Activated naive CD8-positive, alpha-beta T cell treated with anti-CD3 and anti-CD28 coated beads for 36 hours (primary cell): ENCODE measurements around the gene LRRFIP1. TPM values are rescaled to one million over a fixed set of nuclear protein-coding genes. Genes with fewer than 3 reads are reported as not detected.
A peak's percentile ranks its signal among the peaks of the same experiment; 100 is the strongest.

Source experiments
- DNase-seq: peaks from one replicate; pipeline ENCODE4 v3.0.0; 2021
- H3K27ac Mint-ChIP-seq: one replicate; pipeline ENCODE4 v1.8.0; 2022; ENCODE audit warnings: mild to moderate bottlenecking, moderate library complexity, mixed read lengths
- H3K27me3 Mint-ChIP-seq: one replicate; pipeline ENCODE4 v1.8.0; 2022; ENCODE audit warnings: mild to moderate bottlenecking, mixed read lengths
- H3K36me3 Mint-ChIP-seq: one replicate; pipeline ENCODE4 v1.8.0; 2021; ENCODE audit warnings: mild to moderate bottlenecking, mixed read lengths
- H3K4me1 Mint-ChIP-seq: one replicate; pipeline ENCODE4 v1.8.0; 2021; ENCODE audit warnings: mixed read lengths
- H3K4me3 Mint-ChIP-seq: one replicate; pipeline ENCODE4 v1.8.0; 2022; ENCODE audit warnings: mild to moderate bottlenecking, moderate library complexity, mixed read lengths
- H3K9me3 Mint-ChIP-seq: one replicate; pipeline ENCODE4 v1.8.0; 2022; ENCODE audit warnings: mixed read lengths
- total RNA-seq, 2 experiments: library from RNA; stranded (reverse); gene quantifications; one replicate each; pipeline ENCODE4 v1.2.3, GENCODE V29; 2021

The LRRFIP1 gene
- total RNA-seq, 2 experiments from 2014 or later: 162 to 164 TPM

DNA sequence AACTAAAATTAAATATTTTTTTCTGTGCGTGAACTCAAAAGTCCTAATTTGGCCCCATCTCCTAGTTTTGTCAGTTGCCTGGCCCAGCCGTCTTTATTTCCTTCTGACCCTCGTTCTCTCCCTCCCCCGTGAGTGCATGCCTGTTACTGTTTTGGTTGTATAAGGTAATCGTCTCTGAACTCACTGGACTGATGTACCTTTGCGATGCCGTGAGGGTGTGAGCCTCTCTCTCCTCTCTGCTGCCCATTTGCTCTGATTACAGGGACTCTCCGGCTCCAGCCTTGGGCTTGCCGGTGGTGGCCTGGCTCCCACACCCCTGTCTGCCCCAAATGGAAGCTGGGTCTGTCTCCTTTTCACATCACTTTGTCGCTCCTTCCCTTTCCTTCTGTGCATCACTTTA lies 104.7 kb downstream of the LRRFIP1 start:
- peaks cover 34% of the 10 kb centered on the region for H3K4me1 Mint-ChIP-seq
- DNase-seq: no peak
- peak overlapping the region; percentile 32 for H3K27ac Mint-ChIP-seq
- H3K9me3 Mint-ChIP-seq: no peaks in the 10 kb centered on the region
- H3K36me3 Mint-ChIP-seq: peaks cover 10% of the 10 kb centered on the region
- H3K4me3 Mint-ChIP-seq: no peak overlapping the region
- H3K27me3 Mint-ChIP-seq: no peaks in the 10 kb centered on the region

DNA sequence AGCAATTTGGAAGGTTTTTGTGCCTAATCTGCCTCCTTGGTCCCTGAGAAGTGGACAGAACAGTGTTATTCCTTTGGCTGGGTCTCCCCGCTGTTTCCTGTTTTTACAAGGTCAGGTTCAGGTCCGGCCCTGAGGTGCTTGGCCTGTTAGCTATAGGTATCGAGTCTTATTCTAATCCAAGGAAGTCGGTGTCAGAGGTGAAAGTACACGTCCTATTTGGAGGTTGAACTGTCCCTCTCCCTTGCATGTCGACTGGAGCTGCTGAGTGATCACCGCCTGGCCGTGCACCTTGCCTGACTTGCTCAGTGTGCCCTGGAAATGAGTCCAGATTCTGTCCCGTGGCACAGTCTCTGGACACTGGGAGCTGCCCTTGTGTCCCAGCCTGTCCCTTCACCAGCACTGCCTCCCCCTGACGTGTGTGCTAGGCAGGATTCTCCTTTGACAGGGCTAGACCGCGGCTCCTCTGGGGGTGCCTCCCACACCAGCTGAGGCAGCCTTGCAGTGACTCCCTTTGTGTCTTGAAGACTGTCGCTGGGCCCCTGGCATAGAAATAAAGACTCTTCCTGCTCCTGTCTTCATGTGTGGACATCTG lies 105.5 kb downstream of the LRRFIP1 start:
- no peak overlapping the region for H3K4me3 Mint-ChIP-seq
- H3K36me3 Mint-ChIP-seq: peaks cover 10% of the 10 kb centered on the region
- peaks cover 34% of the 10 kb centered on the region for H3K4me1 Mint-ChIP-seq
- no peak for DNase-seq
- H3K9me3 Mint-ChIP-seq: no peaks in the 10 kb centered on the region
- H3K27ac Mint-ChIP-seq: peak overlapping the region; percentile 16
- no peaks in the 10 kb centered on the region for H3K27me3 Mint-ChIP-seq

DNA sequence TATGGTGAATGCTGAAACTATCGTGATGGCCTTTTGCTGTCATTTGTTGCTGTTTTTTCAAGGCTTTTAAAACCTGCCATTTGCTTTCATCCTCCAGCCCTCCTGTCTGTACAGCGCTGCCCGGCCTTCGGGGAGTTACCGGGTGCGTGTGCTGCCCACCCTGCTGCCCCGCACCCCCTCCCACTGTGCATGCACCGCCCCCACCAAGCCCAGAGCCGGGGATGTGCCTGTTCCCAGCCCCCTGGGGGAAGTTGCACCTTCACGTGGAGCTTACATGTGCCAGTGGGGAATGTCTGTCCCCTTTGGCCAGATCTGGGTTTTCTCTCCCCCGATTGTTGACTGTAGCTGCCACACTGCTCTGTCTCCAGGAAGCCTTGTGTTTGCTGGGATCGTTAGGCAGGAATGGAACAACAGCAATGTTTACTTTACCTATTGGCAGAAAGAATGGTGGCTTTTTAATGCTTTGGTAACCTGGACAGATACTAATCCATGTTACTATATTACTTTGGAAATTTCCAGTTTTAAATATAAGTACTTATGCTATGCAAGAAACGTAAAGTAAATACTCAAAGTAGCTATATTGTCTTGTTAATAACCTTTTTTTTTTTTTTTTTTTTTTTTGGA lies 106.4 kb downstream of the LRRFIP1 start:
- Mint-ChIP-seq H3K27ac (no peak overlapping the region), H3K27me3 (no peaks in the 10 kb centered on the region), H3K9me3 (no peaks in the 10 kb centered on the region), H3K36me3 (peaks cover 10% of the 10 kb centered on the region), H3K4me3 (no peak overlapping the region), H3K4me1 (peaks cover 37% of the 10 kb centered on the region)
- DNase-seq: no peak

DNA sequence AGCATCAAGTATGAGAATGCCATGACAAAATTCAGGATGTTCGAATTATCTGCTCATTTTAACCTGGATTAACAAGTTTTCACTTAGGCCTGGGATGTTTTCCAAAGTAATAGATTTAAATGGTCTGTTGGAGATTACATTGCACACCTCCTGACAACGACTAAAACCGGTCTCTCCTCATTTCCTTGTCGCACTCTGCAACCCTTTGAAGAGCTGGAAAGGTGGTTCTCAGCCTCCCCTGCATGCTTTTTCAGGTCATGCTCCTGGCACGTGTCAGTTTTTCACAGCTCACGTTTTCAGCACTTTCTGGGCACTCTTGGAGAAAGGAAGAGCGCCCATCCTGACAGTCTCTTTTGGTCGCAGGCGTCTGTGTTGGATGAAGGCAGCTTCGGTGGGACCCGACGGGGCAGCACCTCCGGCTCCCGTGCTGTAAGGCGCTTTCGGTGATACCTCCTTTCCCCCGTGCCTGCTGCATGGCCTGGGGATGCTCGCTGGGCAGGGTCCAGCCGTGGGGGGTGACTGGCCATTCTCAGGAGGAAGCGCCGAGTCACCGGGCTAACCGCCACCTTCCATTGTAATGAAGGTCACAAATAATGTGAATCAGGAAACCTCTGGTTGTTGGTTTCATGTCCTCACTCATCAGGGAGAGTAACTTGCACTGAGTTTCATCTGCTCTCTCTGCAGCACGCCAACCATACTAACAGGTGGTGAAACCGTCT lies 107.7 kb downstream of the LRRFIP1 start:
- Mint-ChIP-seq H3K9me3 (no peaks in the 10 kb centered on the region), H3K27me3 (no peaks in the 10 kb centered on the region), H3K4me3 (no peak overlapping the region), H3K27ac (no peak overlapping the region), H3K36me3 (peaks cover 10% of the 10 kb centered on the region), H3K4me1 (peaks cover 36% of the 10 kb centered on the region)
- no peak for DNase-seq

DNA sequence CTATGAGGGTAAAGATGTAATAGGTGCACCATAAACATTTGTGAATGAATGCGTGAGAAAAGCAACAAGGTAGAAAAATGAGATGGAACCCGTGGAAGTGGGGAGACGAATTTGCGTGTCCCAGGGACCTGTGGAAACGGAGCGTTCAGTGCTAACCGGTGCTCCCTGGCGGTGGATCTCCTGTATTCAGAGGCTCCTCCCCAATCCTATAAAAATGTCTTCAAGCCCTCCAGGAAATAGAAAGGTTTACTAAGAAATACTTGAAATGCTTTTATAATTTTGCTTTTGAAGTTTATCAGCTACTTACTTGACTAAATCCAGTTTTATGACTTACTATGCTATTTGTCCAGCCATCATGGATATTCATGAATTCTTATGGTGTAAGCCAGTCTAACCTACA lies 108.4 kb downstream of the LRRFIP1 start:
- Mint-ChIP-seq H3K27ac (no peak overlapping the region), H3K27me3 (no peaks in the 10 kb centered on the region), H3K36me3 (peaks cover 10% of the 10 kb centered on the region), H3K9me3 (no peaks in the 10 kb centered on the region), H3K4me1 (peaks cover 36% of the 10 kb centered on the region), H3K4me3 (no peak overlapping the region)
- DNase-seq: no peak

DNA sequence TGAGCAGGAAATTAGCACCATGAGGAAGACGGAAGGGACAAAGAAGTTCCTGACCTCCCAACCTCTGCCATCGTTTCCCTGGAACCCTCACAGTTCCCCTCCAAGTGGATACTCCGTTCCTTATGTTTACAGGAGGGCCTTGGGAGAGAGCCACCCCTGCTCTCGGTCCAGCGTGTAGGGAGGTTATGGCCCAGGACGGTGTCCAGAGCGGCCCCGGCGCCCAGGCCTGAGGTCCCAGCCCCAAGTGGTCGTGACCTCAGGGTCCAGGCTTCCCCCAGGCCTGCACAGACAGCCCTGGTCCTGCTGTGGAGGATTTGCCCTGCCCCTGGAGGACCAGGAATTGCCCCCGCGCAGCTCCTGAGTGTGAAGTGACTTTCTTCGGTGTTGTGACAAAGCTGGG lies 109.4 kb downstream of the LRRFIP1 start:
- Mint-ChIP-seq H3K27me3 (no peaks in the 10 kb centered on the region), H3K4me3 (no peak overlapping the region), H3K9me3 (no peaks in the 10 kb centered on the region), H3K36me3 (peaks cover 6% of the 10 kb centered on the region), H3K27ac (no peak overlapping the region), H3K4me1 (peaks cover 32% of the 10 kb centered on the region)
- DNase-seq: no peak

DNA sequence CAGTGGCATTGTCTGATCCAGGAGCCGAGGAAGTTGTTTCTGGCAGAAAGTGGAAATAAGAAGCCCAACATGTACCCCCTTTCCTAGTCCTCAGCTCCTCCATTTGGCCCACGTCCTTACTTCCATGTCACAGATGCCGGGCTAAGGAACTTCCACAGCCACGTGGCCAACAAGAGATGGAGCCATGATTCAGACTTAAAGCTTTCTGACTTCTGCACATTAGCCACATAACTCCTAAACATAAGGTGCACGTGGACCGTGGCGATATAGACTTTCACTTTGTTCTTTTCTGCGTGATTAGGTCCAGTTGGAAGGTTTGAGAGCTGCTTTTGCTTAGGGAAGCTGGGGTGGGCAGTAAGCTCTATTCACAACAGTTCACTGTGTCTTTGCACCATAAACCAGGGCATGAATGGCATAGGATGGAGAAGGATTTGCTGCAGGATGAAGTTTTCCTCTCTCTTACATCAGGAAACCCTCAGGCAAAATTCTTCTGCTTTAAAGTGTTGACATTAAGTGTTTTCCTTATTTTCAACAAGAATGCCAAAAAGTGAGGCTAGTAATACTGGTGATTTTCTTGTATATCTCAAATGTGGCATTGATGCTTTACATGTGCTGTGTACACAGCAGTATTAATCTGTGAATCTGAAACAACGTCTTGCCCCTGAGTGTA lies 109.9 kb downstream of the LRRFIP1 start:
- Mint-ChIP-seq H3K4me3 (no peak overlapping the region), H3K36me3 (peaks cover 6% of the 10 kb centered on the region), H3K9me3 (no peaks in the 10 kb centered on the region), H3K27ac (no peak overlapping the region), H3K27me3 (no peaks in the 10 kb centered on the region), H3K4me1 (peaks cover 32% of the 10 kb centered on the region)
- no peak for DNase-seq

DNA sequence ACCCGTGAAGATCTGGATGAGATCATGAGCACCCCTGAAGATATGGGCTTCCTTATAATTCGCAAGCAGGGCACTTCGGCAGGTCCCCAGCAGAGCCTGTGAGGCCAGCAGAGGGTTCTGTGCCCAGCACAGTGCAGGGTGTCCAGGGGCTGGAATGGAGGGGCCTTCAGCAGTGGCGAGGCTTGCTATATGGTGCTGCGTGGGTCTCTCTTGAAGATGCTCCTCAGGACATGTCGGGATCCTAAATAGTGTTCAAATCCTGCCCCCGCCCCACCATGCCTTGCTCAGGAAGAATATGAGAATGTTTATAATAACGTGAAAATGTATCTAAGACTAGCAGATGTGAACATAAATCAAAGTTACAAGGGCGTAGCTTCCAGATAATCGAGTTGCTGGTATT lies 110.9 kb downstream of the LRRFIP1 start:
- Mint-ChIP-seq H3K4me3 (no peak overlapping the region), H3K4me1 (peaks cover 32% of the 10 kb centered on the region), H3K9me3 (no peaks in the 10 kb centered on the region), H3K36me3 (peaks cover 6% of the 10 kb centered on the region), H3K27ac (no peak overlapping the region), H3K27me3 (no peaks in the 10 kb centered on the region)
- DNase-seq: no peak

DNA sequence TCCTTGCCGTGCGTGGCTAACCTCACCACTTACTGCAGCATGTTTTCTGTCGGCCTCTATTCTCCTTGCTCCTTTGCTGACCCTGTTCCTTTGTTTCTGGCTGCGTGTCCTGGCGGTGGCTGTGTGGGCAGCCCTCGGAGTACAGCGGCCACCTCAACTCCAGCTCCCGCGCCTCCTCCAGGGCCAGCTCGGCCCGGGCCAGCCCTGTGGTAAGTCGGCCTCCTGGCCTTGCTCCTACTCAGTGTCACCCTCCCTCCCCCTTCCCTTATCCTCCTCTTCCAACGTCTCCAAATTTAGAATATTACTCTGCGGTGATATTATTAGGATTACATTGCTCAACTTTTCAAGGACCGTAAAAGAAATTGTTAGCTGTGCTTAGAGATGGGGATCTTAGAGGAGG lies 111.7 kb downstream of the LRRFIP1 start:
- Mint-ChIP-seq H3K27ac (no peak overlapping the region), H3K36me3 (peaks cover 6% of the 10 kb centered on the region), H3K4me1 (peaks cover 36% of the 10 kb centered on the region), H3K4me3 (no peak overlapping the region), H3K9me3 (no peaks in the 10 kb centered on the region), H3K27me3 (no peaks in the 10 kb centered on the region)
- DNase-seq: no peak

DNA sequence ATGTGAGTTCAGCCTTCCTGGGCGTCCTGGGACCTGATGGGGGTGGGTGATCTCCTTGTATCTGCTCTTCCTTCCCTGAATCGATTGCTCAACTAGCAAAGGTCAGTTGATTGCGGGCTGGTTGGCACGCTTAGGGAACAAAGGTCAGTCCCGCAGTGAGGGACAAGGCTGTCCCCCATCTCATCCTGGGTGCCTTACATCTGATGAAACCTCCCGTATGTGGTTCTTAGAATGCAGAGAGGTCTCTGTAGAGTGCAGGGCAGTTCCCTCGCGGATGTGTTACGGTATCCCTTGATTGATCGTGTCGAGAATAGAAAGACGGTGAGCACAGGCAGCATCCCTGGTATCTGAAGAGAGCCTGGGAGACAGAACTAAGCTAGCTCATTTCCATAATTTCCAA lies 114.8 kb downstream of the LRRFIP1 start:
- no peak for DNase-seq
- H3K27me3 Mint-ChIP-seq: no peaks in the 10 kb centered on the region

DNA sequence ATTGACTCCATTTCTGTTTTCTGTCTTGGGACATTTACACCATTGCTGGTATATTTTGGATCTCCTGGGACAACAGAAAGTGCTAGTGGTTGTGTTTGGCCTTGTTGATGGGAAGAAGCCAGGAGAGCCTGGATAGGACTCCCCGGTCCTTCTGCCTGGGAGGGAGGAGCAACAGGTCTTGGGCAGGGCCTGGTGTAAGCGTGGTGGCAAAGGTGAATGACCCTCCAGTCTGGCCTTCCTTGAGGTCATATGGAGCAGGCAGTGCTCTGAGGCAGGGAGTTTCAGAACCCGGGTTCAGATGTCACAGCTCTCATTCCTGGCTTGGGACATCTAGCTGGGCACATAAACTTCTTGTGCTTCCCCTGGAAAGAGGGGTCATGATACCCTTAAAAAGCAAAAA lies 115.2 kb downstream of the LRRFIP1 start:
- Mint-ChIP-seq H3K4me3 (no peak overlapping the region), H3K4me1 (peaks cover 38% of the 10 kb centered on the region), H3K36me3 (peaks cover 3% of the 10 kb centered on the region), H3K27ac (peak overlapping the region; percentile 43), H3K27me3 (no peaks in the 10 kb centered on the region), H3K9me3 (no peaks in the 10 kb centered on the region)
- no peak for DNase-seq

More for the DNA sequence above, 114.8 kb downstream of the LRRFIP1 start:
- Mint-ChIP-seq H3K27ac (peak overlapping the region; percentile 43), H3K4me3 (no peak overlapping the region), H3K9me3 (no peaks in the 10 kb centered on the region), H3K36me3 (peaks cover 3% of the 10 kb centered on the region), H3K4me1 (peaks cover 38% of the 10 kb centered on the region)

DNA sequence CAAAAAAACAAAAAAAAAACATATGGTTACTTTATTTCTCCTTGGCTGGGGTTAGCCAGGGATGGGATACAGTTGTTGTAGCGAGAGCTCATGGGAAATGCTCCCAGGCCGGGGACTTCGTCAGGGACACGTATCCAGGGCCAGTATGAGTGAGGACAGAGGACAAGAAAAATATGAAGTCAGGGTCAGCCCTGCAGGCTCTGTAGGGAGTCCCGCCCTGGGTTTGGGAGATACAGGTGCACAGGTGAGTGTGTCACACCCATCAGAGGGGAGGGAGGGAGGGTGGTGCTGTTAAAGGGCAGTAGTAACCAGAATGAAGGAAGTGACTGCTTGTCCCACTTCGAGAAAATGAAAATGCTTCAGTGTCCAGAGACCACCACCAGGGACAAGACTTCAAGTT lies 115.6 kb downstream of the LRRFIP1 start:
- Mint-ChIP-seq H3K27ac (no peak overlapping the region), H3K4me3 (no peak overlapping the region), H3K36me3 (peaks cover 3% of the 10 kb centered on the region), H3K4me1 (peaks cover 38% of the 10 kb centered on the region), H3K9me3 (no peaks in the 10 kb centered on the region), H3K27me3 (no peaks in the 10 kb centered on the region)
- DNase-seq: no peak

DNA sequence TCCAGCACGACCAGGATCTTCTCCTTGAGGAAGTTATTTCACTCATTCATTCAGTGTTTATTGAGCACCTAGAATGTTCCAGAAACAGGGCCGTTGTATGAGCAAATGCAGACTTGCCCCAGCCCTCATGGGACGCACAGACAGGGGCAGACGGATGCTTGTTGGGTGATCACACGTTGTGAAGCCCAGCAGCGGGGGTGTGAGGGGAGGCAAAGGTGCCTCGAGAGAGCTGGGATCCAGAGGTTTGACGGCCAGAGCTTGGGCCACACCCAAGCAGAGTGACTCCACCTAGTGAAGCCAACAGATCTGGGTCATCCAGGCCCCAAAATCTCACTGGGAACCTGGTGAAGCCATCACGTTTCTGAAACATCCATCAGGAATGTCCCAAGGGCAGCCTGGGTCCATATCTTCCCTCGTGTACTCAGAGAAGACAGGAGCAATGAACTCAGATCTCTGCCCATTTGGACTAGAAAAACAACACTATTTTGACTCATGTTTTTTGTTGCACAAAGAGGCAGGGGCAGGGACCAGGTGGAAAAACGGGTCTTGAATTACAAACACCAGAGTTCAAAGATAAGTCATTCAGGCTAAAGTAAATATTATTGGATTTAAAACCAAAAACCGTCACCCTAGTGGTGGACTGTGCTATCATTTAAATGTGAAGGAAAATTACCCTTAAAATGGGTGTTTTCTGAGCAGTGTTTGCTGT lies 116.3 kb downstream of the LRRFIP1 start:
- Mint-ChIP-seq H3K27me3 (no peaks in the 10 kb centered on the region), H3K9me3 (no peaks in the 10 kb centered on the region), H3K36me3 (peaks cover 5% of the 10 kb centered on the region), H3K4me1 (peaks cover 35% of the 10 kb centered on the region), H3K27ac (peak overlapping the region; percentile 31), H3K4me3 (no peak overlapping the region)
- DNase-seq: no peak

DNA sequence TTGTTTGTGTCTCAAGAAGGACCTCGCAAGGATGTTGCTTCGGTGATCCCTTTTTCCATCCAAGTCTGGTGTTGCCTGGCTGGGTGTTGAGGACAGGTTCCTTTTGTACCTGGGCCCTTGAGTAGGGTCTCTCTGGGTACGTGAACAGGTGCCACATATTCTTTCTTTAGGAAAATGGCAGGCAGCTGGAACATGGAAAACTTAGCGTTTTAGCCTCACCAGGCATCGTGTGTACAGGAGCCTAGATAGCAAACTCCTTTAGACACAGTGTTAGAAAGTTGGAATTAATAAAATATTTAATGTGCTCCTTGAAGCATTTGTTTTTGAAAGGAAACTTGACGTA lies 116.9 kb downstream of the LRRFIP1 start:
- peaks cover 7% of the 10 kb centered on the region for H3K36me3 Mint-ChIP-seq
- H3K4me3 Mint-ChIP-seq: no peak overlapping the region
- peaks cover 32% of the 10 kb centered on the region for H3K4me1 Mint-ChIP-seq
- H3K27me3 Mint-ChIP-seq: no peaks in the 10 kb centered on the region
- DNase-seq: no peak
- H3K9me3 Mint-ChIP-seq: no peaks in the 10 kb centered on the region
- H3K27ac Mint-ChIP-seq: no peak overlapping the region
